ENCODE measurements around the gene IFI30. TPM values are rescaled to one million over a fixed set of nuclear protein-coding genes. Genes with fewer than 3 reads are reported as not detected.
"Not testable (repeated sequence)": the region's sequence is repeated elsewhere in the genome, so short reads cannot be mapped to it uniquely, and the experiment has no call there.

The IFI30 gene
- total and polyA plus RNA-seq, 4 donors, result 205 to 1,883 (median 526) TPM

GRCh38 chr19:18208098-18208951 lies 34.7 kb downstream of the IFI30 start:
- no peak overlapping the region for H3K9ac ChIP-seq (ENCODE audit: insufficient read depth in 1 of 2, low read length in 2 of 2)
- WGBS, 2 donors, result 19 to 26% methylated on average over 32 of the region's 32 CpGs

GRCh38 chr19:18209912-18210311 lies 36.3 kb downstream of the IFI30 start:
- ATAC-seq (ENCODE audit: insufficient read depth, low FRiP score); H3K36me3 ChIP-seq (ENCODE audit: control insufficient read depth in 4 of 4, insufficient read depth in 4 of 4, low read length in 4 of 4); DNase-seq; H3K9me3 ChIP-seq (ENCODE audit: control insufficient read depth in 4 of 4, insufficient read depth in 3 of 4, low read length in 3 of 4); H3K27me3 ChIP-seq (ENCODE audit: control insufficient read depth in 3 of 3, insufficient read depth in 3 of 3, low read length in 2 of 3); H3K27ac ChIP-seq (ENCODE audit: low read depth in 1 of 2, low read length in 1 of 2); H3K4me3 ChIP-seq; H3K9ac ChIP-seq (ENCODE audit: insufficient read depth in 1 of 2, low read length in 2 of 2): not testable (repeated sequence)
- WGBS, 2 donors, result 87 to 91% methylated on average over 5 of the region's 5 CpGs
- peaks cover 0 to 12% (median 4%) of the 10 kb centered on the region in 5 donors for H3K4me1 ChIP-seq (ENCODE audit: control insufficient read depth in 5 of 5, insufficient read depth in 5 of 5, low read length in 5 of 5)

More at GRCh38 chr19:18208098-18208951, 34.7 kb downstream of the IFI30 start:
- peak; percentile 88 to 95 (median 95) for DNase-seq
- no peaks in the 10 kb centered on the region for H3K36me3 ChIP-seq (ENCODE audit: control insufficient read depth in 4 of 4, insufficient read depth in 4 of 4, low read length in 4 of 4)
- peaks cover 0 to 2% (median 0%) of the 10 kb centered on the region in 3 donors for H3K27me3 ChIP-seq (ENCODE audit: control insufficient read depth in 3 of 3, insufficient read depth in 3 of 3, low read length in 2 of 3)
- ATAC-seq (ENCODE audit: insufficient read depth, low FRiP score), result no peak
- no peaks in the 10 kb centered on the region for H3K9me3 ChIP-seq (ENCODE audit: control insufficient read depth in 4 of 4, insufficient read depth in 3 of 4, low read length in 3 of 4)
- H3K4me1 ChIP-seq (ENCODE audit: control insufficient read depth in 5 of 5, insufficient read depth in 5 of 5, low read length in 5 of 5), result peaks cover 0 to 14% (median 4%) of the 10 kb centered on the region in 5 donors
- no peak overlapping the region for H3K27ac ChIP-seq (ENCODE audit: low read depth in 1 of 2, low read length in 1 of 2)
- TF ChIP-seq CTCF (IDR thresholded peaks at IDR 0.05; ENCODE audit: control extremely low read depth, extremely low read depth), result no peak
- H3K4me3 ChIP-seq, result no peak overlapping the region

GRCh38 chr19:18211683-18212082 lies 38.1 kb downstream of the IFI30 start:
- Histone ChIP-seq H3K36me3 (ENCODE audit: control insufficient read depth in 4 of 4, insufficient read depth in 4 of 4, low read length in 4 of 4) (no peaks in the 10 kb centered on the region), H3K9ac (ENCODE audit: insufficient read depth in 1 of 2, low read length in 2 of 2) (no peak overlapping the region), H3K9me3 (ENCODE audit: control insufficient read depth in 4 of 4, insufficient read depth in 3 of 4, low read length in 3 of 4) (no peaks in the 10 kb centered on the region), H3K27me3 (ENCODE audit: control insufficient read depth in 3 of 3, insufficient read depth in 3 of 3, low read length in 2 of 3) (peaks cover 0 to 2% (median 0%) of the 10 kb centered on the region in 3 donors), H3K4me3 (no peak overlapping the region), H3K27ac (ENCODE audit: low read depth in 1 of 2, low read length in 1 of 2) (no peak overlapping the region), H3K4me1 (ENCODE audit: control insufficient read depth in 5 of 5, insufficient read depth in 5 of 5, low read length in 5 of 5) (peaks cover 0 to 4% (median 0%) of the 10 kb centered on the region in 5 donors)
- TF ChIP-seq CTCF (IDR thresholded peaks at IDR 0.05; ENCODE audit: control extremely low read depth, extremely low read depth), result no peak
- ATAC-seq (ENCODE audit: insufficient read depth, low FRiP score) (no peak), DNase-seq (no peak)
- 74 to 82% methylated on average over 14 of the region's 14 CpGs for WGBS, 2 donors

GRCh38 chr19:18214779-18215433 lies 41.3 kb downstream of the IFI30 start:
- ATAC-seq (ENCODE audit: insufficient read depth, low FRiP score) (no peak), DNase-seq (no peak)
- Histone ChIP-seq H3K9me3 (ENCODE audit: control insufficient read depth in 4 of 4, insufficient read depth in 3 of 4, low read length in 3 of 4) (no peaks in the 10 kb centered on the region), H3K27me3 (ENCODE audit: control insufficient read depth in 3 of 3, insufficient read depth in 3 of 3, low read length in 2 of 3) (peaks cover 0 to 2% (median 0%) of the 10 kb centered on the region in 3 donors), H3K36me3 (ENCODE audit: control insufficient read depth in 4 of 4, insufficient read depth in 4 of 4, low read length in 4 of 4) (no peaks in the 10 kb centered on the region), H3K4me1 (ENCODE audit: control insufficient read depth in 5 of 5, insufficient read depth in 5 of 5, low read length in 5 of 5) (peaks cover 0 to 4% (median 0%) of the 10 kb centered on the region in 5 donors), H3K27ac (ENCODE audit: low read depth in 1 of 2, low read length in 1 of 2) (no peak overlapping the region), H3K9ac (ENCODE audit: insufficient read depth in 1 of 2, low read length in 2 of 2) (no peak overlapping the region), H3K4me3 (no peak overlapping the region)
- 74 to 76% methylated on average over 7 of the region's 7 CpGs for WGBS, 2 donors
- TF ChIP-seq CTCF (IDR thresholded peaks at IDR 0.05; ENCODE audit: control extremely low read depth, extremely low read depth), result no peak
